HUES48 (cell line): ENCODE results near the gene ST6GALNAC3.
"Not testable (repeated sequence)": the region's sequence is repeated elsewhere in the genome, so short reads cannot be mapped to it uniquely, and the experiment has no call there.

ENCODE experiments used
- H3K27ac ChIP-seq: one replicate; pipeline ENCODE4 v1.7.0; 2013; ENCODE audit warnings: low read depth, low read length, inconsistent platforms
- H3K27me3 ChIP-seq: 2 replicates; pipeline ENCODE4 v1.6.1; 2013; ENCODE audit warnings: mild to moderate bottlenecking, low read length; ENCODE audit not compliant: control insufficient read depth, insufficient read depth
- H3K36me3 ChIP-seq: 2 replicates; pipeline ENCODE4 v1.6.1; 2013; ENCODE audit warnings: low read length; ENCODE audit not compliant: control insufficient read depth, insufficient read depth
- H3K4me1 ChIP-seq: 2 replicates; pipeline ENCODE4 v1.6.1; 2013; ENCODE audit warnings: mild to moderate bottlenecking, low read length; ENCODE audit not compliant: control insufficient read depth, insufficient read depth
- H3K4me3 ChIP-seq: 2 replicates; pipeline ENCODE4 v1.5.1; 2013; ENCODE audit warnings: mild to moderate bottlenecking, low read depth, low read length
- H3K9ac ChIP-seq: 2 replicates; pipeline ENCODE4 v1.6.1; 2013; ENCODE audit warnings: mild to moderate bottlenecking, low read depth, low read length, moderate library complexity
- H3K9me3 ChIP-seq: 2 replicates; pipeline ENCODE4 v1.6.1; 2013; ENCODE audit warnings: low read length; ENCODE audit not compliant: control insufficient read depth, insufficient read depth

The ST6GALNAC3 gene

DNA sequence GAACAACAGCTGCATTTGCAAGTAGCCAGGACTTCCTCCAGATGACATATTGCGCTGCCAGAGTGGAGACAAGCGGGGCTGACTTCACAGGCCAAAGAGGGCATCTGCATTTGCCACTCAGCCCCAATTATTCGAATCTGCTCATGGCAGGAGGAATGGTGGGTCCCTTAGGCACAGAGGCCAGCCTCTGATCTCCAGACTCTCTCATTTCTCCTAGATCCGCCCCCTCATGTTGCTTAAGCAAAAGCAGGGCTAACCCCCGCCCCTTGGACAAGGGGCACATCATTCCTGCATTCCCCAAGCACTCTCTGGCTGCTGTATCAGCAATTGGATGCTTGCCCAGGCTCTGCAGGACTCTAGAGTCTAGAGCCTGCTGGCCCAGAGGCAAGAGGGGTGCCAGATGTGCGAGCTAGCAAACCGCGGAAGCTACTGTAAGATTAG is 262.4 kb downstream of the ST6GALNAC3 start:
- Histone ChIP-seq H3K9ac (no peak overlapping the region), H3K4me1 (no peaks in the 10 kb centered on the region), H3K9me3 (no peaks in the 10 kb centered on the region), H3K4me3 (no peak overlapping the region), H3K27ac (no peak overlapping the region), H3K27me3 (no peaks in the 10 kb centered on the region), H3K36me3 (no peaks in the 10 kb centered on the region)

DNA sequence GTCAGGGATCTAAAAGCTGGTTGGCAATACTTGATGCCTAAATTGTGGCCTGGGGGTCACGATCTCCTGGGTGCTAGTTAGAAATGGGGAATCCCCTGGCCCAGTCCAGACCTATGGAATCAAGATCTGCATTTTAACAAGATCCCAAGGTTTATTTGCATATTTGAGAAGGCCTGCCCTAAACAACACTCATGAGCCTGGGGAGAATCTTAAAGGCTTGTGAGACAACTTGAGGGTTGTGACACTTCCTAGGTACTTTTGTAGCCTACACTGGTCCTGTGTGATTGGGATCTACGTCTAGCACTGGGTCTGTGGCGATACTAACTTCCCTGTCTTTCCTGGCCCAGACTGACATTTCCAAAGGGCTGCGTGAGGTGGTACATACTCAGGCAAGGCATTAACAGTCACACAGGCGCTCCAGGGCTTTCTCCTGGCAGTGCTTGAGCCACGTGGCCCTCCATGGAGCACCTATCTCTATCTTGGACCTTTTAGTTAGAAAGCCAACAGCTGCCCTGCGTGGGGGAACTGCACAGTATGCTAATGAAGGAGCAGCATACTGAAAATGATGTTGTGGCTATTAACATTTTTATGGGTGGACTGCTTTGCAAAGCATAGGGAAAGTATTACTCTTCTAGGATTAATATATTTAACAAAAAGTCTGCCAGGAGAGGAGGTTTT is 263.1 kb downstream of the ST6GALNAC3 start:
- H3K4me1 ChIP-seq = no peaks in the 10 kb centered on the region
- no peaks in the 10 kb centered on the region for H3K36me3 ChIP-seq
- H3K27me3 ChIP-seq = no peaks in the 10 kb centered on the region
- H3K9me3 ChIP-seq = no peaks in the 10 kb centered on the region
- no peak overlapping the region for H3K4me3 ChIP-seq
- no peak overlapping the region for H3K27ac ChIP-seq
- no peak overlapping the region for H3K9ac ChIP-seq

DNA sequence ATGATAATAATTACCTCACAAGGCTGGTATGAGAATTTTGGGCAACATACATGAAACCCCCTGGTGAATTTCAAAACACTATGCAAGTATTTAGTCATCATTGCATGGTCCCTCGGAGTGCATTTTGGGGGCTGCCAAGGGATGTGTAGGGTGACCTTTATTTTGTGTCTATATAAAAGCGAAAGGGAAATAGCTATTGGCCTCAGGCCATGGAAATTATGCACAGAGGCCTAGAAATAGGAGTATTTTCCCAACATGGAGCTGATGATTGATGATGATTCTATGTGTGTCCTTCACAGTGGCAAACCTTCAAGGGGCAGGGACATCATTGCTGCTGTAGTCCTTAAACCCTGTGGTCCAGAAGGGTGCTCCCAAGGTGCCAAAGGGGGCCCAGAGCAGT is 265.5 kb downstream of the ST6GALNAC3 start:
- Histone ChIP-seq H3K36me3 (no peaks in the 10 kb centered on the region), H3K9me3 (no peaks in the 10 kb centered on the region), H3K4me1 (no peaks in the 10 kb centered on the region), H3K27ac (no peak overlapping the region), H3K4me3 (no peak overlapping the region), H3K9ac (no peak overlapping the region), H3K27me3 (no peaks in the 10 kb centered on the region)

DNA sequence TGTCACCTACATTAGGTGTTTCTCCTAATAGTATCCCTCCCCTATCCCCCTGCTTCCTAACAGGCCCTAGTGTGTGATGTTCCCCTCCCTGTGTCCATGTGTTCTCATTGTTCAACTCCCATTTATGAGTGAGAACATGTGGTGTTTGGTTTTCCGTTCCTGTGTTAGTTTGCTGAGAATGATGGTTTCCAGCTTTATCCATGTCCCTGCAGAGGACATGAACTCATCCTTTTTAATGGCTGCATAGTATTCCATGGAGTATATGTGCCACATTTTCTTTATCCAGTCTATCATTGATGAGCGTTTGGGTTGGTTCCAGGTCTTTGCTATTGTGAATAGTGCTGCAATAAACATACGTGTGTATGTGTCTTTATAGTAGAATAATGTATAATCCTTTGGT is 267.3 kb downstream of the ST6GALNAC3 start:
- not testable (repeated sequence) for H3K4me3 ChIP-seq, H3K4me1 ChIP-seq, H3K27me3 ChIP-seq, H3K36me3 ChIP-seq, H3K27ac ChIP-seq, H3K9me3 ChIP-seq, H3K9ac ChIP-seq

DNA sequence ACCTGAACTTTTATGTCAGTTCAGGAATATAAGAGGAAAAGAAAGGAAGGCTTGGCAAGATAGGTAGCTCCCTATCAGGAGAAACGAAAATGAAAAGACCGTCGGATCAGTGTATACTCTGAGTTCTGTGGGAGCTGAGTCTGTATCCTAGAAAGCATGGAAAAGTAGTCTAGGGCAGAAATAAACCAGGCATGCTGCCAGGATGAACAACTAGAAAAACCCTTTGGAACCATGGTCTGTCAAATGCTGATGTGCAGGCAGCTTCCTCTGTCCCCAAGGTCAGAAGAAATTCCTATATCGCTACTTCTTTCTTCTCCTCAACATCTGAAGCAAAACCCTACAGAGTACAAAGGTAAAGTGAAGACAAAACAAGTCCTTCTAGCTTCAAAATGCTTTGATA is 268.8 kb downstream of the ST6GALNAC3 start:
- Histone ChIP-seq H3K36me3 (no peaks in the 10 kb centered on the region), H3K9me3 (no peaks in the 10 kb centered on the region)

DNA sequence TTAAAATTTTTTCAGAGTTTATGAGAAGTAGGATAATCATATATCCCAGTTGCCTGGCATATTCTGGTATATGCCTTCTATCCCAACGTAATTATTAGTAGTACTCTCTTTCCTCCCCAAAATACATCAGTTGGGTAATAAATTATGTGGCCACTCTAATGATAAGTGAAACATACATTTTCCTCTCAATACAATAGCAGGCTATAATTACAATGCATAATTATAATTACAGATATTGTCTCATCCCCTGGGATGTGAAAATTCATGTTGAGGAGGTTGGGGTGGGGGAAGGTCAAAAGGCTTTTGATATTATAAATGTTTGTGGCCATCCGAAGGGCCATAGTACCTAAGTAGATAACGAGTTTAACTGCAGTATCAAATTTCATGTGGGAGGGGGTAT is 277.1 kb downstream of the ST6GALNAC3 start:
- H3K36me3 ChIP-seq = no peaks in the 10 kb centered on the region

More for the DNA sequence above, 268.8 kb downstream of the ST6GALNAC3 start:
- no peak overlapping the region for H3K27ac ChIP-seq
- H3K4me1 ChIP-seq = no peaks in the 10 kb centered on the region
- H3K9ac ChIP-seq = no peak overlapping the region
- H3K4me3 ChIP-seq = no peak overlapping the region
- H3K27me3 ChIP-seq = no peaks in the 10 kb centered on the region

DNA sequence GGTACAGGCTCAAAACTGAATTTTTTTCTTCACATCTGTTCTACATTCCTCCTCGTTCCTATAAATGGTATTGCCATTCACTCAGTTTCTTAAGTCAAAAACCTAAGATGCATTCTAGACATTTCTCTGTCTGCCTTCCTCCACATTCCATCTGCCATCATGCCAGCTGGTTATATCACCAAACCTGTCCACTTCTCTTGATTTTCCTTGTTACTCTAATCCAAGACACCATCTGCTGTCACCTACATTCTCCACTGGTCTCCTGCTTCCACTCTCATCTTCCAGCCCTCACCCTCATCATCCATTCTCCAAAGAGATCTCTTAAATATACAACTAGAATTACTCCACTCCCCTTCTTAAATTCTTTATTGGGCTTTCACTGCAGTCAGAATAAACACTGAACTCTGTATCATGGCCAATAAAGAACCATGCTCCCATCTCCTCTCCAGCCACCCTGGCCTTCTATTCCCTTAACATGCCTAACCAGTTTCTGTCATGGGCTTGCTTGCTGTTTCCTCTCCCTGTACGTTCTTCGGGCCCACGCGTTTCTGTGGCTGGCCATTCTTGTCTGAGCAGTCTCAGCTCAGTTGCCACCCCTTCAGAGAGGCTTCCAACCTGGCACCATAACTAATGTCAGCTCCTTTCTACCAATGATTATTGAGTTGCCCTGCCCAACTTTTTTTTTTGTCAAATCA is 278.3 kb downstream of the ST6GALNAC3 start:
- H3K4me3 ChIP-seq = no peak overlapping the region
- peaks cover 9% of the 10 kb centered on the region for H3K4me1 ChIP-seq
- no peaks in the 10 kb centered on the region for H3K9me3 ChIP-seq
- no peak overlapping the region for H3K27ac ChIP-seq
- H3K36me3 ChIP-seq = no peaks in the 10 kb centered on the region
- no peak overlapping the region for H3K9ac ChIP-seq
- no peaks in the 10 kb centered on the region for H3K27me3 ChIP-seq

More for the DNA sequence above, 277.1 kb downstream of the ST6GALNAC3 start:
- H3K9ac ChIP-seq = no peak overlapping the region
- no peaks in the 10 kb centered on the region for H3K9me3 ChIP-seq
- no peak overlapping the region for H3K27ac ChIP-seq
- no peaks in the 10 kb centered on the region for H3K27me3 ChIP-seq
- H3K4me3 ChIP-seq = no peak overlapping the region; the same call in 1 of the 2 replicates
- H3K4me1 ChIP-seq = peaks cover 9% of the 10 kb centered on the region

DNA sequence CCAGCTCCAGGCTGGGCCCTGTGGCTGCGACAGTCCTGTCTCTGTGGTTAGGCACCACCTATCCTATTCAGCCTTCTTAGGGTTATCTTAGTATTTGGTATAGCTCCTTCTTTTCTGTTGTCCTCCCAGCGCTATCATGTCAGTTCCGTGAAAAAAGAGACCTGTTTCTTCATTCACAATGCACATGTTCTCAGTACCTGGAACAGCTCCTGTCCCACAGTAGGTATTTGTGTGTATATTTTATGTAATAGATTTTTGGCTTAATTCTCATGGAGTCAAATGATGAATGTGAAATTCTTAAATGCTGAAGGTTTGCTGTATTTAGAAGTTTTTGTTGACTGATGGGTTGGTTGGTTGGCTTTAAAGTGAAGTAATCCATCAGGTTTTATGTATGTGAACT is 279.7 kb downstream of the ST6GALNAC3 start:
- peaks cover 9% of the 10 kb centered on the region for H3K4me1 ChIP-seq
- no peak overlapping the region for H3K4me3 ChIP-seq
- no peak overlapping the region for H3K27ac ChIP-seq
- no peaks in the 10 kb centered on the region for H3K36me3 ChIP-seq
- no peak overlapping the region for H3K9ac ChIP-seq
- no peaks in the 10 kb centered on the region for H3K27me3 ChIP-seq
- no peaks in the 10 kb centered on the region for H3K9me3 ChIP-seq

DNA sequence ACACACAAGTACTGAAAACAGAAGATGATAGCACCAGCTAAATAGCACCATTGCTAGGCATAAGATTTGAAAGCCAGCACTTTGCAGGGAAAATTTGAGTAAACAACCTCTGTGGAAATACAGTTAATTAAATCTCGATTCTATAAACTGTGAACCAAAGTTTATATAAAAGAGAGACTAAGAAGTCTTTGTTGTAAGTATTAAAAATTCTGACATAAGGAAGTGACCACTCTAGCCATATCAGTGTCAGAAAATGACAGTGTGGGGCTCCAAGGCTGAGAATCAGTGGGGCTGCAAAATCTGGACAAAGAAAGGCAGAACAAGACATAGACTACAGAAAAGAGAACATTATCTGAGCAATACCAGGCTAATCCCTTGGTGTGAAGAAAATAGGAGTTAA is 292.2 kb downstream of the ST6GALNAC3 start:
- no peak overlapping the region for H3K27ac ChIP-seq
- H3K27me3 ChIP-seq = no peaks in the 10 kb centered on the region

DNA sequence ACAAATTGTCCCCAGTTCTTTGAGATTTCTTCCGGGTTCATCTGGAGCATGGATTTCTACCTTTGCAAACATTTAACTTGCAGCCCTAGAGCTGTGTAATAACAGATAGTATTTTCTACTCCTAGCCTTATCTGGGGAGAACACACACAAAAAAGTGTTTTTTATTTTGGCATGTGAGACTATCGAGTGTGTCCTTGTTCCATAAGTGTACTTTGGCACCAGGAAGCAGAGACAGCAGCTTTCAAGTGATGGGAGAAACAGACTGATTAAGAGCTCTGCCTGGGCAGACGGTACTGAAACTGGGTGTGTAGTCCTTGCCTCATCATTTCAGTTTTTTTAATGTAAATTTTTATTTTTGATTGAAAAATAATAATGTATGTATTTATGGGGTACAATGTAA is 297.4 kb downstream of the ST6GALNAC3 start:
- H3K27me3 ChIP-seq = no peaks in the 10 kb centered on the region
- no peaks in the 10 kb centered on the region for H3K36me3 ChIP-seq
- no peak overlapping the region for H3K4me3 ChIP-seq
- H3K4me1 ChIP-seq = peaks cover 13% of the 10 kb centered on the region
- no peak overlapping the region for H3K27ac ChIP-seq
- H3K9me3 ChIP-seq = no peaks in the 10 kb centered on the region
- H3K9ac ChIP-seq = no peak overlapping the region

More for the DNA sequence above, 292.2 kb downstream of the ST6GALNAC3 start:
- H3K36me3 ChIP-seq = no peaks in the 10 kb centered on the region
- no peak overlapping the region for H3K4me3 ChIP-seq
- no peak overlapping the region for H3K9ac ChIP-seq
- no peaks in the 10 kb centered on the region for H3K9me3 ChIP-seq
- no peaks in the 10 kb centered on the region; the same call in 1 of the 2 replicates for H3K4me1 ChIP-seq

DNA sequence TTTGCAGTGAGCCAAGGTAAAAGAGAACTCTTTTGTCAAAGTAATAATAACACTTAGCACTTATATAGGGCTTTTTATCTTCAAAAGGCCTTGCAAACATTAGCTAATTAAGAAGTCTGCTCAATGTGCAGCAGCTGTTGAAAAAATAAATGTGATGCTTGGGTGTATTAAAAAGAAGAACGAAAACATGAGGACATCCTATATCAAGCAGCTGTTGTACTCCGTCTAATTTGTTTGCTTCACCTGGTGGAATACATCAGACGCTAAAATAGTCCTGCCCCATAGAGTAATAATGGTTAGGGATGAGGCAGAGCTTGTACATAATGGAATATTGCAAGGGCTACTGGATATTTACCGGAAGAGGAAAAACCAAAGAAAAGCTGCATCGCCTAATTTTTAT is 299.5 kb downstream of the ST6GALNAC3 start:
- Histone ChIP-seq H3K9me3 (no peaks in the 10 kb centered on the region), H3K9ac (no peak overlapping the region), H3K36me3 (no peaks in the 10 kb centered on the region), H3K27ac (no peak overlapping the region), H3K27me3 (no peaks in the 10 kb centered on the region), H3K4me1 (peaks cover 13% of the 10 kb centered on the region), H3K4me3 (no peak overlapping the region)
